HG03045 (cell line): ENCODE measurements around the gene NCKAP5.

Experiments used
- ATAC-seq: cut with Tn5 transposase; IDR thresholded peaks from one replicate; pipeline ENCODE4 v1.9.1; 2021; ENCODE audit warnings: mild to moderate bottlenecking, moderate library complexity; ENCODE audit not compliant: unreplicated experiment

The NCKAP5 gene

GRCh38 chr2:132633635-132634034 lies 934.6 kb downstream of the NCKAP5 start:
- no peak for ATAC-seq

GRCh38 chr2:132632000-132632649 lies 936.1 kb downstream of the NCKAP5 start:
- ATAC-seq = no peak

- ATAC-seq = no peak
Measured at GRCh38 chr2:132627536-132627935, 940.7 kb downstream of the NCKAP5 start.

- ATAC-seq = no peak
Measured at GRCh38 chr2:132623096-132623839, 945.0 kb downstream of the NCKAP5 start.
